KBM-7 (cell line): ENCODE data around the gene TEDC1.
A peak's percentile ranks its signal among the peaks of the same experiment; 100 is the strongest.

ENCODE experiments used
- DNase-seq: peaks from one replicate; pipeline ENCODE4 v3.0.0-alpha.2; 2015
- in situ Hi-C: fragments of 300-500 bp; cut with MboI; formaldehyde crosslinking; loops from 2 replicates; pipeline ENCODE4 v1.14.3; 2020; ENCODE audit warnings: low sequenced_read_pairs, low pct_unique_long_range_greater_than_20kb, mixed read lengths

TEDC1 gene

DNA sequence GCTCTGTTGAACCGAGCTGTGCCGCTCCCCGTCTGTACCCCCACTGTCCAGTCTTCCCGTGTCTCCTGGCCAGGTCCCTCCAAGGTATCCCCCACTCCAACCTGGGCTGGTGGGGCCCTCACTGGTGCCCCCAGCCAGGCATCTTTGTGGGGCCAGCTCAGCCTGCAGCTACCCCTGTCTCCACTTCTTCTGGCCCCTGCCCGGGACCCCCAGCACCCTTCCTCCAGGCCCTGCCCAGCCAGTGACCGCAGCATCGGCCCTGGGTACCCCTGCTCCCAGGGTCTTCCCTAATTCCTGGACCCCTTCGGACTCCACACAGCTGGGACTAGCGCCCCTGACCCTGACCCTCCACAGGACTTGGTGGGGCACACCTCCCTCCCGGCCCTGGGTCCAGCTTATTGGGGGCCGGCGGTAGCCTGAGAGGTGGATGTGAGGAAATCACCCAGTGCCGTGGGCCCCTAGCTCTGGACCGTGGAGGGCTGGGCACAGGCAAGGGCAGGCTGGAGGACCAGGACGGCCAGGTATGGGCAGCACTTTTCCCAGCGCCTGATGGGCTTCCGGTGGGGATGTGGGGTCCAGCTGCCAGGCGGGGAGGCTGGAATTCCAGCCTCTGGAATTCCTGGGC is 8.4 kb upstream of the TEDC1 start:
- DNase-seq = no peak
- in situ Hi-C loops = no loop called here

DNA sequence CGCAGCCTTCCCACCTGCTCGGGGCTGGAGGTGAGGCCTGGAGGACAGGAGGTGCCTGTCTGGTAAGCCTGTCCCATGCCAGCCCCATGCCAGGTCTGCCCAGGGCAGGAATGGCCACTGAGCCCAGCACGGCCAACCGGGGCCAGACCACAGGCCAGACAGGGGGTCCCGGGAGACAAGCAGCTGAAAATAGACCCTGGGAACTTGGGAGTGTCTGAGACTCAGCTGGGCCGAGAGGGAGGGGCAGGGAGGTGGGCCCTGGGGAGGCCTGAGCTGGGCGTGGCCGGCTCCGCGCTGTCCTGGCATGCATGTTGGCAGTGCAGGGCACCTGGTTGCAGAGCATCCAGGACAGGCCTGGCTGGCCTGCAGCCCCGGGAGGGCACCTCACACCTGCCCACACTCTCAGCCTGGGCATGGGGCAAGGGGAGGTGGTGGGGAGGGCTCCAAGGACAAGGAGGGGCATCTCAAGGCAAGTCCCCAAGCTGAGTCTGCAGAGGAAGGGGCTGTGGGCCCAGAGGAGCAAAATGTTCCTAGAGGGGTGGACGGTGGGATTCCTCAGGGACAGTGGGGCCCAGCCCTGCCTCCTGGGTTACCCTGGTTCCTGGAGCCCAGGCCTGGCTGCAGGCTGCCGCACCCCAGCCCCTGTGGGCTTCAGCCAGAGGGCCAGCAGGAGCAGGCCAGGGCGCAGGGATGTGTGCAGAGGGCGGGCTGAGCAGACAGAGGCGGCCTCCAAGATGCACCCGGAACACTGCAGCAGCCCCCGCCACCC is 7.6 kb upstream of the TEDC1 start:
- in situ Hi-C loops = no loop called here
- no peak for DNase-seq

DNA sequence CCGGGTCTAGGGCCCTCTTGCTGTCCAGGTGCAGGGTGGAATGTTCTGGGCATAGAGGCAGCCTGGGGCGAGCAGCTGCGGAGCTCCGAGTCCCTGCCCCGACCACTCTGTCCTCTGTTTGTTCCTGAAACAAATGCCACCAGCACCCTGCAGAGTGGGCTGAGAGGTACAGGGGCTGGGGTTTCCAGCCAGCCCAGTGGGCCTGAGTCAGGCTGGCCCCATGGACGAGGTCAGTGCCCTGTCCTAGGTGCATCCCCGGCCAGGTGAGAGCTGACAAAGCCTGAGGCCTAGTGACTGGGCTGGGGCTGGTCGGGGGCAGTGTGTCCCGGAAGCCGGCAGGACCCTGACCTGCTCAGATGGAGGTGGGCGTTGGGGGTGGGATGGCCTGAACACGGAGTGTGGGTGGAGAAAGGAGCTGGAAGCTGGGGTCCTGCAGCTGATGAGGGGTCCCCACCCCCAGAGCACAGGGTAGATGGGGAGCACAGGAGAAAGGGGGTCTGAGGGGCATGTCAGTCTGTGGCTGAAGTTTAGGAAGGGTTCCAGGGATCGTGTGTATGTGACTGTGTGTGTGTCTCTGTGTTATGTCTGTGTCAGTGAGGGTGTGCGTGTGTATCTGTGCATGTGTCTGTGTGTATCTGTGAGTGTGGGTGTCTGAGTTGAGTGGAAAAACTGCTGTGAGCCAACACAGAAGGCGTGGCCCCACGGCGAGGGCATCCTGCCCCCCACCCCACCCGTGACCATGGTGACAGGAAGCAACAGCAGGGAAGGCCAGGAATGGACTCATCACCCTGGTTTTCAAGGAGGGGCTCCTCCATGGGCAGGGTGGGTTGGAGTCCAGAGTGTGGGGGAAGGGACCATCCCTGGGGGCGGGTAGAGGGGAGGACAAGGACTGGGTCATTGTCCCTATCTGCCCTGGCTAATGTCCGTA is 6.7 kb upstream of the TEDC1 start:
- in situ Hi-C loops = no loop called here
- no peak for DNase-seq

DNA sequence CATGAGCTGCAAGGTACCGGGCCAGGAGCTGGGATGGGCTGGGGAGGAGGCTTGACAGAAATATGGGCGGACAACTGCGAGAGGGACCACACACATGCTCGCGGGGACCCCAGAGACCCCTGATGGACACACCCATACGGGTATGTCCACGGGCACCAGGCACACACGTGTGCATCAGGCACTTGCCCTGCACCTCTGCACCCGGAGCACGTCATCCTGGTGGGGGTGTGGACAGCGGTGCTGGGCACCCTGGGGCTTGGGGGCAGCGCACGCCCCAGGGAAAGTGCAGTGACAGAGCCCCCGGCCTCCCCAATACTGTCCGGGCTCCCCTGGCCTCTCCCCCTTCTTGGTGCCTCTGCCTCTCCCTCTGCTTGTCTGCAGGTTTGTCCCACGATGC is 6.1 kb upstream of the TEDC1 start:
- in situ Hi-C loops = no loop called here

DNA sequence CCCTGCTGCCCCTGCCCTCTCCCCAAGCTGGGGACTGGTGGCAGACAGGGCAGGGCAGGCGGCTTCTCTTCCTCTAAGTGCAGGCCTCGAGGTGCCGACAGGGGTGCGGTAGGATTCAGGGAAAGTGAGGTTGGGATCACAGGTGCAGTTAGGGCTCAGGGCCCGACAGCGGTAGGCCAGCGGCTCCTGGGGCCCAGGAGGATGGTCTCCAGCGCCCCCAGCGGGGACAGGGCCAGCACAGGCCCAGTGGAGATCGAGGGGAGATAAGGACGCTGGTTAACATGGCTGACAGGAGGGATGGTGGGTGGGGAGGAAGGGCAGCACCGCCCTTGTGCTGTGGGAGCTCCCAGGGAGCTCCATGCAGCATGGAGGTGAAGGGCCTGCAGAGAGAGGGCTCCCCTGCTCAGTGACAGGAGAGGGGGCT is 5.3 kb upstream of the TEDC1 start:
- in situ Hi-C loops = no loop called here
- DNase-seq = peak; percentile 46

More for the DNA sequence above, 6.1 kb upstream of the TEDC1 start:
- no peak for DNase-seq

DNA sequence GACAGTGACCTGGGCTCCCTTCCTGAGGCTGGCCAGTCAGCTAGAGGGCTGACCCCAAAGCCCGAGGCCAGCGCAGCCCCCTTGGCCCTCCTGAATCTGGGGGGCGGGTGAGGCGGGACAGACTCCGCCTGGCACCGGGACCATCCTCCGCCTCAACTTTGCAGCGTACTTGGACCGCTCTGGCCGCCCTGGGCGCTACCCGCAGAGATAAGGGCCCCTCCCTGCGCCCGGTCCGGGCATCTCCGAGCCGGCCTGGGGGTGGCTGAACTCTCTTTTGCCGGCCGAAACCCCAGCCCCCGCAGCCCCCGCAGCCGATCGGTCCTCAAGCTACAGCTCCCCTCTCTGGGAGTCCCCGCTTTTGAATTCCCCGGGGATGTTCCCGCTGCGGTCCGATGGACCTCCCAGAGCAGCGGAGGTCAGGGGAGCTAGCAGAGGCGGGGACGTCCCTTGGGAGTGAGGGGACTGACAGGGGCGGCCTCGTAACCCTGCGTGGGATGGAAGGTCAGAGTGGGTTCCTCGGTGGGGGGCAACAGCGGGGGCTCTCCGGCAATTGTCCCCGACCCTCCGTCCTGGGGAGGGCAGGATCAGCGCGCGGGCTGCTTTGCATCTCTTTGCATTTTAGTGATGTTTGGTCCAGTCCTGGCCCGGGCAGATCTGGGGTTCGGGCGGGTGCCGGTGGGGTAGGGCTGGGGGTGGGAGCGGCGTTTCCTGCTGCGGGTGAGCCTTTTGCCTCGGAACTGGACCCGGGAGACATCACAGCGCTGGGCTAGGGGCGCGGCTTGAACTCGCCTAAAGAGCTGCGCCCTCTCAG is 4.7 kb upstream of the TEDC1 start, which contains the start of gene CRIP1:
Gene CRIP1, plus strand, starts transcription at position 724 of the 811 bp plus-strand sequence. CDS start 374 bp downstream, outside the sequence.
- in situ Hi-C loops = no loop called here
- DNase-seq = no peak

DNA sequence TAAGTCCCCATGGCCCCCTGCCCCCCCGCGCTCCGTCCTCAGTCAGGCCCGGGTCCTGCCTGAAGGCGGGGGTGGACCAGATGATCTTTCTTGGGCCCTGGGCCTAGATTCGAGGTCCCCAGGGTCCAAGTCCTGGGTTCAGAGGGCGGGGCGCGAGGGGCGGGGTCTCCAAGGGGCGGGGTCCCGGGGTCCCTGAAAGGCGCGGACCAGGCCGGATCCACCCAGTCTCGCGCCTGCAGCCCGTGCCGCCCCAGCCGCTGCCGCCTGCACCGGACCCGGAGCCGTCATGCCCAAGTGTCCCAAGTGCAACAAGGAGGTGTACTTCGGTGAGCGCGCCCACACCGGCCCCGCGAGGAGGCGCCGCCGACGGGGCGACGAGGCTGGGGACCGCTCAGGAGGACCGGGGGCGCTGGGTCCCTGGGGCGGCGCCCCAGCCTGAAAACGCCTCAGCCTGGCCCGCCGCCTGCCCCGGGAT is 4.0 kb upstream of the TEDC1 start:
- DNase-seq = no peak
- in situ Hi-C loops = no loop called here

DNA sequence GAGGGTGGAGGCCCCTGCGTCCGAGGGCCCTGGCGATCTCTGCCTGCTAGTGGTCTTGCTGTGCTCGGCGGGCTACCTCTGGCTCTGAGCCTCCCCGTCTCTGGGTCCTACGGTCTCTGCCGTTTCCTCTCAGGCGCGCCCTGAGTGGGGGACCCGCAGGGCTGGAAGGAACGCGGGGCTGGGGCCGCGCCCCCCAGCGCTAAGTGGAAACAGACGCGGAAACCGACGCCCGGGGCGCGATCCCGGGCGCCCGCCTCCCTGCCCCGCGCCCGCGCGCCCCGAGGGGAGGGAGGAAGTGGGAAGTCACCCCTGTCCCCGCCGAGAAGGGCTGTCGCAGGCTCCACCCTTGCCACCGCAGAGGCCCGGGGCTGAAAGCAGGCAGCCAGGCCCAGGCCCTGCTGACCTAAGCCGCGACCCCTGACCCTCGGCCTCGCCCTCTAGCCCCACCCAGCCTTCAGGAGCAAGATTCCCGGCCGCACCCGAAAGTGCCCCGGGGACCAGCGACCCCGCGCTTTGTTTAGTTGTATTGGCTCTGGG is 3.5 kb upstream of the TEDC1 start:
- DNase-seq = no peak
- in situ Hi-C loops = no loop called here

DNA sequence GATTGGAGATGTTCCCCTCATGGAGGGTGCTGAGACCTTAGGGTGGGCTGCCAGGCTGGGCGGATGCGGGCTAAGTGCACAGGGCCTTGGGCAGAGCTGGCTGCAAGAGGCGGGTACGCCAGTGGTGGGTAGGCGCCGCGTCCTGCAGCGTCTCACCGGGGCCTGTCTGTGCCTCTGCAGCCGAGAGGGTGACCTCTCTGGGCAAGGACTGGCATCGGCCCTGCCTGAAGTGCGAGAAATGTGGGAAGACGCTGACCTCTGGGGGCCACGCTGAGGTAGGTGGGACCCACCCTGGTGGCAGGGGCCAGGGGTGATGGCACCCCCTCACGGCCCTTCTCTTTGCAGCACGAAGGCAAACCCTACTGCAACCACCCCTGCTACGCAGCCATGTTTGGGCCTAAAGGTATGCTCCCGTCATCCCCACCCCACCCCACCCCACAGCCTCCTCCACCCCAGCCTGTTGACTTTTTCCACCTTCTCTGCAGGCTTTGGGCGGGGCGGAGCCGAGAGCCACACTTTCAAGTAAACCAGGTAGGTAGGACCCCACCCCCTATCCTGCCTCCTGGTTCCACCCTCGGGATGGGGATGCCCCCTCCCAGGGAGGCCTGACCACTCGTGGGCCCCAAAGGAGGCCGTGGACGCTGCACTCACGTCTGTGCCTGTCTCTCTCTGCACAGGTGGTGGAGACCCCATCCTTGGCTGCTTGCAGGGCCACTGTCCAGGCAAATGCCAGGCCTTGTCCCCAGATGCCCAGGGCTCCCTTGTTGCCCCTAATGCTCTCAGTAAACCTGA is 2.9 kb upstream of the TEDC1 start:
- no peak for DNase-seq
- in situ Hi-C loops = no loop called here

DNA sequence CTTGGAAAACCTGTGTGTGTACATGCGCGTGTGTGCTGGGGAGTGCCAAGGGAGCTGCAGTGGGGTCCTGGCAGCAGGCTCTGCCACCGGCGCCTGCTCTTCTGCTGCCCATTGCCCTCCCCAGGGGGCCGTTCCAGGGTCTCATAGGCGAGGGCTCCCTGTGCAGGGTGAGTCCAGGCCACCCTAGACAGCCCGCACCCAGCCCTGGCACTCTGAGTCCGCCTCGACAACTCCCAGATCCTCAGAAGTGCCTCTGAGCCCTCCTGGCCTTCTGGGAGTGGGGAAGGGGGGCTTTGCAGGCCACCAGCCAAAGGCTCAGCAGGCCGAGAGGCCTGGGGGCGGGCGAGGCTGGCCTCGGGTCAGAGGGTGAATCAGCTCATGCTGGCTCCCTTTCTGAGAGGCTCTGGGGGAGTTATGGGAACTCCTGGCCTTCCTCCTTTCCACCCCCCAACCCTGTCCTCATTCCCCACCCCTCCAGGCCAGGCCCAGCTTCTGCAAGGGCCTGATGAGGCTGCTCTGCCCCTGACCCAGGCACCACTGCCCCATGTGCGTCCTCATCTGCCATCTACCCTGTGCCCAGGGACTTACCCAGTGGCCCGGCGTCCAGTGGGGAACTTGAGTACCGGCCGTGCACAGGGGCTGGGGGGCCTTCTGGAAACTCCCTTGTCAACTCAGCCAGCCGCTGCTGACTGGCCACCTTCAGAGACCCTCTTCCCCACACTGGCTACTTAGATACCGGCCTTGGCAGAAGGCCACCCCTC is 2.1 kb upstream of the TEDC1 start:
- DNase-seq = no peak
- in situ Hi-C loops = no loop called here

DNA sequence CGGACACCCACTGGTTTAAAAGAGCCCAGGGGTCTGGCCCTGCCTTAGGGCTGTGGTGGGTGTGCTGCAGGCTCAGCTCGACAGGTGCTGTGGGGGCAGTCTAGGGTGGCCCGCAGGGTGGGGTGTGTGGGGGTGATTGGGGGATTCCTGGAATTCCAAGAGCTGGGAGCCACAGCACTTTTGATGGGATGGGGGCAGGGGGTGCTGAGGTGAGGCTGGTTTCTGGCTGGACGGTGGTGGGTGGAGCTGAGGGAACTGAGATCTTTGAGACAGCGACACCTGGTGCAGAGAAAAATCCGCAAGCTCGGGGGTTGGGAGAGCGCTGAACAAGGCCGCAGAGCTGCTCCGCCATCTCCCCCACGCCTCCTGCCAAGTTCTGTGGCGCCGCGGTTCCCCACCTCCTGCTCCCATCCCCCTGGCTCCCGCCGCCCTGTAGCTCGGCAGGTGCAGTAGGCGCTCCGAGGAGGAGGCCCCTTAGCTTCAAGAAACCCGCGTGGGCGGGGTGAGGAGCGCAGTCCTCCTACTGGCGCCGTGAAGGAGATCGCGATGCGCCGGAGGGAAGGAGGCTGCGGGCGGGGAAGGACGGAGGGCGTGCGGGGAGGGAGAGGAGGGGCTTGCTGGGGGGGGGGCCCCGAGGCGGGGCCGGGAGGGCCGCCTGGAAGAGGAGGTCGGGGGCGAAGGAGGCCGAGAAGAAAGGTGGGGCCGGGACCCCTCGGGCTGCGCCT is 1.3 kb upstream of the TEDC1 start:
- in situ Hi-C loops = no loop called here

DNA sequence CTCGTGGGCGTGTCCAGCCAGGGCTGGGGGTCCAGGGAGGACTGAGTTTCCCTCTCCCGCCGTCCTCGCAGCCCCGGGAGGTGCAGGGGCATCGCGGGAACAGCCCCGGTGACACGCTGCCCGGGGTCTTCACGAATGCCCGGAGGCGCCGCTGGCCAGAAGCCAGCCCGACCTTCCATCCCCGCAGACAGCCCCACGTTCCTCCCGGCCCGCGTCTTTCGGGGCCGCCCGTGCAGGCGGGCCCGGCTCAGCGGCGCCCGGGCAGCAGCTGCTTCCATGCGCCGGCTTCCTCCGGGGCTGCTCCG is 827 bp upstream of the TEDC1 start:
- DNase-seq = no peak
- in situ Hi-C loops = no loop called here

More for the DNA sequence above, 1.3 kb upstream of the TEDC1 start:
- peak; percentile 92 for DNase-seq

DNA sequence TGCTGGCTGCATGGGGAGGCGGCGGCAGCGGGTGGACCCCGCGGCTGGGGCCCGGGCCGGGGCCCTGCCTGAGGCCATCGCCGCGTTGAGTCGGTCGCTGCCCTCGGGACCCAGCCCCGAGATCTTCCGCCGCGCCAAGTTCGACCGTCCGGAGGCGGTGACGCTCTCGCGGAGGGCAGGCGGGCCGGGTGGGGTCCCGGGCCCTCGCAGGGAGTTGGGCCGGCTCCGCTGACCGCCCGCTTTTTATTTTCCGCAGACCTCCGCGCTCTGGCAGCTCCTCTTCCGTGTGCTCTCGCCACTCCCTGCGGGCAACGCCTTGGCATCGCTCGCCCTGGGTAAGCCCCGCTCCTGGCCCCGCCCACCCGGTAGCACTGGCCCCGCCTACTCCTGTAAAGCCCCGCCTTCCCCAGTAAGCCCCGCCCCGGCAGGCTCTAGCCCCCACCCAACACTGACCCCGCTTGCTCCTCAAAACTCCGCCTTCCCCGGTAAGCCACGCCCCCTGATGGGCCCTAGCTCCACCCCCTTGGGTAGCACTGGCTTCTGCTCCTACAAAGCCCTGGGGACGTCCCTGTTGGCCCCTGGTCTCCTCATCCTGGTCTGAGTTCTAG is 424 bp downstream of the TEDC1 start:
- in situ Hi-C loops = no loop called here
- DNase-seq = peak; percentile 78

DNA sequence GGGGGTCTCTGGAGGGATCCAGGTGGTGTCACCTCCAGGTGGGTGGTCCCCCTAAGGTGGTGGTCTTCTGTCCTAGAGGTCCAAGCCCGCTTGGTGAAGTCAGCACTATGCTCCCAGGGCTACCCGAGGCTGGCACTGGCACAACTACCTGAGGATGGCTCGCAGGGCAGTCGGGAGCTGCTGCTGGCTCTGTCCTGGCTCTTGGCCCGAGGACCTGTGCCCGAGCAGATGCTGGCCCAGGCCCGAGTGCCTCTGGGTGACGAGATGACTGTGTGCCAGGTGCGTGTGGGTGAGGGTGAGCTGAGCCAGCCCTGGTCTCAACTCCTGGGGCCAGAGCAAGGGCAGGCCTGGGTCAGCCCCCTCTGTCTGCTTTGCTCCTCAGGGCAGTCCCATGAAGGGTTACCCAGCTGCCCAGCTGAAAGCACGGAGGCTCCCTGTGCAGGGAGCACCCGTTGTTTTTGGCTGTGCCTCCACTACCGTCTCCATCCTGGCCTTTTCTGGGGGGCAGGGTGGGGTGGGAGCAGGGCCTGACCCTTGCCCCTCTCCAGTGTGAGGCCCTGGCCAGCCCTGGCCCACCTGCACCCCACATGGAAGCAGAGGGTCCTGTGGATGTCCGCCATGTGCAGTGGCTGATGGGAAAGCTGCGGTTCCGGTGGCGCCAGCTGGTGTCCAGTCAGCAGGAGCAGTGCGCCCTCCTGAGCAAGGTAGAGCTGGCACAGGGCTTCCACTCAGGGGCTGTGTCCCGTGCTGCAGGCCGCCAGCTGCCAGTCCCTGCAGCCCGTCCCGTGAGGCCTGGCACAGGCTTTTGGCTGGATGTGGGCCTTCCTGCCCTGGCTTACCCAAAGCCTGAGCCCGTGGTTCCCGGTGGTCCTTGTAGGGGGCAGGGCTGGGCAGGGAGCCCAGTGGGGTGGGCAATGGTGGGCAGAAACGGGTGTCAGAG is 1.3 kb downstream of the TEDC1 start:
- in situ Hi-C loops = no loop called here

More for the DNA sequence above, 1.3 kb downstream of the TEDC1 start:
- DNase-seq = no peak
